SK-N-MC (cell line): ENCODE results near the gene CLEC4M.

ENCODE experiments used
- EZH2 ChIP-seq: fragments of 200-600 bp; sonication (generic); IDR thresholded peaks from one replicate; pipeline ENCODE4 v1.6.1; 2017; ENCODE audit warnings: antibody characterized with exemption
- POLR2AphosphoS5 ChIP-seq: IDR thresholded peaks from 2 replicates; pipeline ENCODE4 v1.6.1; 2012; ENCODE audit warnings: mild to moderate bottlenecking, low read depth, low read length, borderline replicate concordance

- no peak for TF ChIP-seq POLR2AphosphoS5
- no peak for TF ChIP-seq EZH2
These were observed 18.1 kb downstream of the CLEC4M start for GRCh38 chr19:7781157-7781556.
